GM23338 (cell line): ENCODE data around the gene RHOA. TPM values are rescaled to one million over a fixed set of nuclear protein-coding genes. Genes with fewer than 3 reads are reported as not detected.

ENCODE experiments used
- CREB1 ChIP-seq: fragments of 250-450 bp; sonication (Bioruptor Pico); IDR thresholded peaks from 2 replicates; pipeline ENCODE4 v1.5.0; 2020; ENCODE audit warnings: low read depth, mild to moderate bottlenecking, moderate library complexity
- ETS1 ChIP-seq: IDR thresholded peaks from 2 replicates; pipeline ENCODE4 v1.6.1; 2016; ENCODE audit warnings: antibody characterized with exemption
- EZH2phosphoT487 ChIP-seq: fragments of 200-600 bp; sonication (generic); IDR thresholded peaks from one replicate; pipeline ENCODE4 v1.8.1; 2018; ENCODE audit warnings: antibody characterized with exemption; ENCODE audit not compliant: unreplicated experiment
- NANOG ChIP-seq: IDR thresholded peaks from 2 replicates; pipeline ENCODE4 v1.6.1; 2016; ENCODE audit warnings: antibody characterized with exemption, borderline replicate concordance
- POLR2AphosphoS5 ChIP-seq: IDR thresholded peaks from 2 replicates; pipeline ENCODE4 v1.6.1; 2016; ENCODE audit warnings: antibody characterized with exemption, low read depth
- REST ChIP-seq: IDR thresholded peaks from one replicate; pipeline ENCODE4 v1.6.1; 2018; ENCODE audit warnings: antibody characterized with exemption; ENCODE audit not compliant: unreplicated experiment
- ZNF114 ChIP-seq: fragments of 250-450 bp; sonication (Bioruptor Pico); IDR thresholded peaks from 2 replicates; pipeline ENCODE4 v1.5.0; 2020; ENCODE audit warnings: mild to moderate bottlenecking, moderate library complexity
- ZNF462 ChIP-seq: fragments of 250-450 bp; sonication (Bioruptor Pico); IDR thresholded peaks from 2 replicates; pipeline ENCODE4 v1.5.0; 2020; ENCODE audit warnings: mild to moderate bottlenecking, moderate library complexity
- polyA plus RNA-seq: library from polyadenylated mRNA; unstranded; fragments of >200 nt; fragmentation: Nextera tagmentation; extraction: Ambion mirVana; gene quantifications from 2 replicates; pipeline ENCODE4 v1.2.1, GENCODE V29; 2016
- total RNA-seq: library from RNA; depleted of rRNA; stranded (reverse); fragments of >200 nt; shearing (Covaris generic); gene quantifications from 2 replicates; pipeline ENCODE4 v1.2.3, GENCODE V29; 2014

Gene RHOA
- total and polyA plus RNA-seq, 2 experiments from 2014 or later: 248 to 373 TPM

- no peak for TF ChIP-seq REST
- TF ChIP-seq CREB1 (CRISPR knock-in tag): no peak
- TF ChIP-seq NANOG: no peak
- no peak for TF ChIP-seq ZNF462 (CRISPR knock-in tag)
- TF ChIP-seq ETS1: no peak
- TF ChIP-seq ZNF114 (CRISPR knock-in tag): no peak
- no peak for TF ChIP-seq EZH2phosphoT487
- TF ChIP-seq POLR2AphosphoS5: no peak
Measured at GRCh38 chr3:49377483-49377882, 34.3 kb downstream of the RHOA start (continued).
